Measurements from ENCODE around the gene ENTPD7. TPM values are rescaled to one million over a fixed set of nuclear protein-coding genes. Genes with fewer than 3 reads are reported as not detected.

The ENTPD7 gene
- total and polyA plus RNA-seq, 10 of the 15 experiments (the other 5 are each of a cell fraction or from before 2014, with no cell fraction given) = 0.73 to 6.7 (median 5.2) TPM

DNA sequence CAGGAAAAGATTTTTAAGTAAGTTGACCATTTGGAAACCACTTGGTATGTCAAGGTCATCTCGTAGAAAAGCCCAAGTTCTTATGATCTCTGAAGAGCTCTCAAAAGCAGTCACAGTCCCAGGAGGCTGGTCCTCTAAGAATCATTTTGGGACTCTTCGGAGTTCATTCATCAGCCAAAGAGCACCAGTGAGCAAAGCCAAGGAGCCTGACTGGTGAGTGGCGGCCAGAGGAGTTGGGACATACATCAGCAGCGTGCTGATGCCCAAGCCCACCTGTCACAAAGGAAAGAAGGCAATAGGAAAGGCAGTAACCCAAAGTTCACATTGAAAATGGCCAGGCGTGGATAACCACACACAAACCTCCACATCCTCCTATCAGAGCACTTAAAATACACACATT is 55.1 kb downstream of the ENTPD7 start:
- no peak overlapping the region for H3K27ac ChIP-seq (ENCODE audit: control insufficient read depth, insufficient read depth)
- H3K4me1 ChIP-seq (ENCODE audit: control insufficient read depth, insufficient read depth, low read length) = peaks cover 6% of the 10 kb centered on the region; the same call in 1 of the 2 replicates
- H3K9me3 ChIP-seq (replicated peaks; ENCODE audit: control insufficient read depth, insufficient read depth, low read length) = no peaks in the 10 kb centered on the region
- ChIA-PET CTCF (interaction anchor here (1.0 to 8.7 kb wide), 3 partner anchors 8 to 153 kb away, joined by 3 to 59 read pairs (median 3); no protein-coding TSS in a partner anchor), RAD21 (ENCODE audit: unreplicated experiment) (no interaction called here), SMC1A (ENCODE audit: uncharacterized antibody, unreplicated experiment) (interaction anchor here (0.7 to 1.0 kb wide), 3 partner anchors 84 to 96 kb away, joined by 3 read pairs; no protein-coding TSS in a partner anchor), POLR2A (interaction anchor here (0.7 kb wide), 1 partner anchor 75 kb away, joined by 5 read pairs; no protein-coding TSS in a partner anchor)
- H3K79me2 ChIP-seq (ENCODE audit: control insufficient read depth, insufficient read depth, low read length) = no peaks in the 10 kb centered on the region
- ATAC-seq (no peak), FAIRE-seq (no peak), DNase-seq (ENCODE audit: low read depth, low spot score) (no peak)
- intact Hi-C loops (cut with micrococcal nuclease; ENCODE audit: unreplicated experiment) = no loop called here
- H3K9ac ChIP-seq (ENCODE audit: control insufficient read depth, insufficient read depth, low read length) = no peak overlapping the region
- BruUV-seq (replicated peaks) = no TSS peak
- H3K4me2 ChIP-seq (ENCODE audit: control insufficient read depth, insufficient read depth) = no peak overlapping the region
- peaks cover 0 to 28% of the 10 kb centered on the region in 2 experiments for H3K36me3 ChIP-seq (ENCODE audit: control insufficient read depth in 2 of 2, insufficient read depth in 2 of 2, low read length in 1 of 2)
- in situ Hi-C loops (cut with MboI) = loop anchor here (5.0 kb wide), 2 partner anchors 87 to 282 kb away; partner anchors contain the start of gene GOT1
- H4K20me1 ChIP-seq (ENCODE audit: control insufficient read depth, insufficient read depth) = no peaks in the 10 kb centered on the region
- WGBS (ENCODE audit: insufficient coverage, insufficient replicate concordance, low lambda C conversion rate, missing lambda C conversion rate) = 78% methylated on average over 5 of the region's 5 CpGs
- H2AFZ ChIP-seq (ENCODE audit: control insufficient read depth, low read depth, low read length) = no peak overlapping the region
- no peaks in the 10 kb centered on the region for H3K27me3 ChIP-seq (replicated peaks in 1 of 2; ENCODE audit: control insufficient read depth in 2 of 2, insufficient read depth in 2 of 2, low read length in 1 of 2)
- no peak overlapping the region for H3K4me3 ChIP-seq
- TF ChIP-seq SREBF1 (IDR thresholded peaks at IDR 0.05; ENCODE audit: low read length) (no peak), CHD1 (IDR thresholded peaks at IDR 0.05; ENCODE audit: low read depth, low read length) (no peak), MYB (IDR thresholded peaks at IDR 0.05; ENCODE audit: borderline replicate concordance, low read depth, low read length) (no peak), EZH2 (IDR thresholded peaks at IDR 0.05; ENCODE audit: borderline replicate concordance, control insufficient read depth, low read depth, low read length) (no peak), PAX5 (IDR thresholded peaks at IDR 0.05; ENCODE audit: borderline replicate concordance, low read depth, low read length) (no peak), NRF1 (conservative IDR thresholded peaks at IDR 0.05; ENCODE audit: low read depth, low read length) (no peak), FOS (IDR thresholded peaks at IDR 0.05; ENCODE audit: borderline replicate concordance, extremely low read depth, insufficient read length) (no peak), SMARCA5 (IDR thresholded peaks at IDR 0.05) (no peak), ZNF274 (IDR thresholded peaks at IDR 0.05; ENCODE audit: insufficient read depth, insufficient read length) (no peak), ASH2L (IDR thresholded peaks at IDR 0.05; ENCODE audit: borderline replicate concordance, low read depth) (no peak), EP300 (IDR thresholded peaks at IDR 0.05; ENCODE audit: borderline replicate concordance in 1 of 2, control insufficient read depth in 1 of 2, low read depth in 2 of 2, low read length in 2 of 2) (no peak), BRCA1 (IDR thresholded peaks at IDR 0.05; ENCODE audit: low read depth, low read length) (no peak), NR2C2 (IDR thresholded peaks at IDR 0.05; ENCODE audit: borderline replicate concordance, control insufficient read depth, insufficient read length, low read depth) (no peak)
- TF ChIP-seq, protein P1, sequence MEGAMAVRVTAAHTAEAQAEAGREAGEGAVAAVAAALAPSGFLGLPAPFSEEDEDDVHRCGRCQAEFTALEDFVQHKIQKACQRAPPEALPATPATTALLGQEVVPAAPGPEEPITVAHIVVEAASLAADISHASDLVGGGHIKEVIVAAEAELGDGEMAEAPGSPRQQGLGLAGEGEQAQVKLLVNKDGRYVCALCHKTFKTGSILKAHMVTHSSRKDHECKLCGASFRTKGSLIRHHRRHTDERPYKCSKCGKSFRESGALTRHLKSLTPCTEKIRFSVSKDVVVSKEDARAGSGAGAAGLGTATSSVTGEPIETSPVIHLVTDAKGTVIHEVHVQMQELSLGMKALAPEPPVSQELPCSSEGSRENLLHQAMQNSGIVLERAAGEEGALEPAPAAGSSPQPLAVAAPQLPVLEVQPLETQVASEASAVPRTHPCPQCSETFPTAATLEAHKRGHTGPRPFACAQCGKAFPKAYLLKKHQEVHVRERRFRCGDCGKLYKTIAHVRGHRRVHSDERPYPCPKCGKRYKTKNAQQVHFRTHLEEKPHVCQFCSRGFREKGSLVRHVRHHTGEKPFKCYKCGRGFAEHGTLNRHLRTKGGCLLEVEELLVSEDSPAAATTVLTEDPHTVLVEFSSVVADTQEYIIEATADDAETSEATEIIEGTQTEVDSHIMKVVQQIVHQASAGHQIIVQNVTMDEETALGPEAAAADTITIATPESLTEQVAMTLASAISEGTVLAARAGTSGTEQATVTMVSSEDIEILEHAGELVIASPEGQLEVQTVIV (IDR thresholded peaks at IDR 0.05; ENCODE audit: borderline replicate concordance, partially characterized antibody) = no peak
- TF ChIP-seq, protein P2, sequence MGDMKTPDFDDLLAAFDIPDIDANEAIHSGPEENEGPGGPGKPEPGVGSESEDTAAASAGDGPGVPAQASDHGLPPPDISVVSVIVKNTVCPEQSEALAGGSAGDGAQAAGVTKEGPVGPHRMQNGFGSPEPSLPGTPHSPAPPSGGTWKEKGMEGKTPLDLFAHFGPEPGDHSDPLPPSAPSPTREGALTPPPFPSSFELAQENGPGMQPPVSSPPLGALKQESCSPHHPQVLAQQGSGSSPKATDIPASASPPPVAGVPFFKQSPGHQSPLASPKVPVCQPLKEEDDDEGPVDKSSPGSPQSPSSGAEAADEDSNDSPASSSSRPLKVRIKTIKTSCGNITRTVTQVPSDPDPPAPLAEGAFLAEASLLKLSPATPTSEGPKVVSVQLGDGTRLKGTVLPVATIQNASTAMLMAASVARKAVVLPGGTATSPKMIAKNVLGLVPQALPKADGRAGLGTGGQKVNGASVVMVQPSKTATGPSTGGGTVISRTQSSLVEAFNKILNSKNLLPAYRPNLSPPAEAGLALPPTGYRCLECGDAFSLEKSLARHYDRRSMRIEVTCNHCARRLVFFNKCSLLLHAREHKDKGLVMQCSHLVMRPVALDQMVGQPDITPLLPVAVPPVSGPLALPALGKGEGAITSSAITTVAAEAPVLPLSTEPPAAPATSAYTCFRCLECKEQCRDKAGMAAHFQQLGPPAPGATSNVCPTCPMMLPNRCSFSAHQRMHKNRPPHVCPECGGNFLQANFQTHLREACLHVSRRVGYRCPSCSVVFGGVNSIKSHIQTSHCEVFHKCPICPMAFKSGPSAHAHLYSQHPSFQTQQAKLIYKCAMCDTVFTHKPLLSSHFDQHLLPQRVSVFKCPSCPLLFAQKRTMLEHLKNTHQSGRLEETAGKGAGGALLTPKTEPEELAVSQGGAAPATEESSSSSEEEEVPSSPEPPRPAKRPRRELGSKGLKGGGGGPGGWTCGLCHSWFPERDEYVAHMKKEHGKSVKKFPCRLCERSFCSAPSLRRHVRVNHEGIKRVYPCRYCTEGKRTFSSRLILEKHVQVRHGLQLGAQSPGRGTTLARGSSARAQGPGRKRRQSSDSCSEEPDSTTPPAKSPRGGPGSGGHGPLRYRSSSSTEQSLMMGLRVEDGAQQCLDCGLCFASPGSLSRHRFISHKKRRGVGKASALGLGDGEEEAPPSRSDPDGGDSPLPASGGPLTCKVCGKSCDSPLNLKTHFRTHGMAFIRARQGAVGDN (IDR thresholded peaks at IDR 0.05) = no peak
- TF ChIP-seq, protein P3, sequence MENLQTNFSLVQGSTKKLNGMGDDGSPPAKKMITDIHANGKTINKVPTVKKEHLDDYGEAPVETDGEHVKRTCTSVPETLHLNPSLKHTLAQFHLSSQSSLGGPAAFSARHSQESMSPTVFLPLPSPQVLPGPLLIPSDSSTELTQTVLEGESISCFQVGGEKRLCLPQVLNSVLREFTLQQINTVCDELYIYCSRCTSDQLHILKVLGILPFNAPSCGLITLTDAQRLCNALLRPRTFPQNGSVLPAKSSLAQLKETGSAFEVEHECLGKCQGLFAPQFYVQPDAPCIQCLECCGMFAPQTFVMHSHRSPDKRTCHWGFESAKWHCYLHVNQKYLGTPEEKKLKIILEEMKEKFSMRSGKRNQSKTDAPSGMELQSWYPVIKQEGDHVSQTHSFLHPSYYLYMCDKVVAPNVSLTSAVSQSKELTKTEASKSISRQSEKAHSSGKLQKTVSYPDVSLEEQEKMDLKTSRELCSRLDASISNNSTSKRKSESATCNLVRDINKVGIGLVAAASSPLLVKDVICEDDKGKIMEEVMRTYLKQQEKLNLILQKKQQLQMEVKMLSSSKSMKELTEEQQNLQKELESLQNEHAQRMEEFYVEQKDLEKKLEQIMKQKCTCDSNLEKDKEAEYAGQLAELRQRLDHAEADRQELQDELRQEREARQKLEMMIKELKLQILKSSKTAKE (IDR thresholded peaks at IDR 0.05; ENCODE audit: low read depth, poor library complexity, severe bottlenecking) = no peak
